ENCODE measurements around the gene CBX8. TPM values are rescaled to one million over a fixed set of nuclear protein-coding genes. Genes with fewer than 3 reads are reported as not detected.

Gene CBX8
- total RNA-seq, 2 donors from 2014 or later: 4.7 to 4.8 TPM

DNA sequence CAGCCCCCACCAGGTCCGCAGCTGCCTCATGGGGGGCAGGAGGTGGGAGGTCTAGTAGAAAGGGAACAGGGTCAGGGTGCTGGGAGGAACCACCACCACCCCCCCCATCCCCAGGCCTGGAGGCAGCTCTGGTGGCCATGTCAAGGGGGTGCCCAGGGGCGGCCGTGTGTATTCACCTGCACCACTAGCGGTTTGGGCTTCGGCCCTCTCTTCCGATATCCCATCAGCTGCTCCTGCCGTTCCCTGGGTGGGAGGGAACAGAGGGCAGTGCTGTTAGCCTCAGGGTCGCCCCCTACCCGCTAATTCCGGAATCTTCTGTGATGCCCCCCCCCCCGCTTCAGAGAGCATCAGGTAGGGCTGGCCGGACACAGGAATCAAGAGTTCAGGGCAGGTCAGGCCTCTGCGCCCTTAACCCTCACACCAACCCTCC lies 38.6 kb upstream of the CBX8 start:
- TF ChIP-seq POLR2A (IDR thresholded peaks at IDR 0.05) (no peak), POLR2AphosphoS5 (IDR thresholded peaks at IDR 0.05) (no peak)
- TF ChIP-seq, protein P1, sequence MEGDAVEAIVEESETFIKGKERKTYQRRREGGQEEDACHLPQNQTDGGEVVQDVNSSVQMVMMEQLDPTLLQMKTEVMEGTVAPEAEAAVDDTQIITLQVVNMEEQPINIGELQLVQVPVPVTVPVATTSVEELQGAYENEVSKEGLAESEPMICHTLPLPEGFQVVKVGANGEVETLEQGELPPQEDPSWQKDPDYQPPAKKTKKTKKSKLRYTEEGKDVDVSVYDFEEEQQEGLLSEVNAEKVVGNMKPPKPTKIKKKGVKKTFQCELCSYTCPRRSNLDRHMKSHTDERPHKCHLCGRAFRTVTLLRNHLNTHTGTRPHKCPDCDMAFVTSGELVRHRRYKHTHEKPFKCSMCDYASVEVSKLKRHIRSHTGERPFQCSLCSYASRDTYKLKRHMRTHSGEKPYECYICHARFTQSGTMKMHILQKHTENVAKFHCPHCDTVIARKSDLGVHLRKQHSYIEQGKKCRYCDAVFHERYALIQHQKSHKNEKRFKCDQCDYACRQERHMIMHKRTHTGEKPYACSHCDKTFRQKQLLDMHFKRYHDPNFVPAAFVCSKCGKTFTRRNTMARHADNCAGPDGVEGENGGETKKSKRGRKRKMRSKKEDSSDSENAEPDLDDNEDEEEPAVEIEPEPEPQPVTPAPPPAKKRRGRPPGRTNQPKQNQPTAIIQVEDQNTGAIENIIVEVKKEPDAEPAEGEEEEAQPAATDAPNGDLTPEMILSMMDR (IDR thresholded peaks at IDR 0.05): no peak
- H3K4me1 ChIP-seq (replicated peaks): peaks cover 22% of the 10 kb centered on the region
- DNase-seq (ENCODE audit: low spot score): no peak
- 82% methylated on average over 13 of the region's 13 CpGs for WGBS
- no peak overlapping the region for H3K4me3 ChIP-seq
- H3K27me3 ChIP-seq (replicated peaks; ENCODE audit: insufficient read depth): no peaks in the 10 kb centered on the region
- peak overlapping the region; percentile 1 to 97 for H3K27ac ChIP-seq
- peaks cover 0 to 10% of the 10 kb centered on the region in 2 donors for H3K36me3 ChIP-seq
- intact Hi-C loops (cut with DNase I): loop anchor here (5.0 kb wide), 1 partner anchor 38 kb away; the partner anchor contains the start of gene CBX8
- H3K9me3 ChIP-seq: no peaks in the 10 kb centered on the region

DNA sequence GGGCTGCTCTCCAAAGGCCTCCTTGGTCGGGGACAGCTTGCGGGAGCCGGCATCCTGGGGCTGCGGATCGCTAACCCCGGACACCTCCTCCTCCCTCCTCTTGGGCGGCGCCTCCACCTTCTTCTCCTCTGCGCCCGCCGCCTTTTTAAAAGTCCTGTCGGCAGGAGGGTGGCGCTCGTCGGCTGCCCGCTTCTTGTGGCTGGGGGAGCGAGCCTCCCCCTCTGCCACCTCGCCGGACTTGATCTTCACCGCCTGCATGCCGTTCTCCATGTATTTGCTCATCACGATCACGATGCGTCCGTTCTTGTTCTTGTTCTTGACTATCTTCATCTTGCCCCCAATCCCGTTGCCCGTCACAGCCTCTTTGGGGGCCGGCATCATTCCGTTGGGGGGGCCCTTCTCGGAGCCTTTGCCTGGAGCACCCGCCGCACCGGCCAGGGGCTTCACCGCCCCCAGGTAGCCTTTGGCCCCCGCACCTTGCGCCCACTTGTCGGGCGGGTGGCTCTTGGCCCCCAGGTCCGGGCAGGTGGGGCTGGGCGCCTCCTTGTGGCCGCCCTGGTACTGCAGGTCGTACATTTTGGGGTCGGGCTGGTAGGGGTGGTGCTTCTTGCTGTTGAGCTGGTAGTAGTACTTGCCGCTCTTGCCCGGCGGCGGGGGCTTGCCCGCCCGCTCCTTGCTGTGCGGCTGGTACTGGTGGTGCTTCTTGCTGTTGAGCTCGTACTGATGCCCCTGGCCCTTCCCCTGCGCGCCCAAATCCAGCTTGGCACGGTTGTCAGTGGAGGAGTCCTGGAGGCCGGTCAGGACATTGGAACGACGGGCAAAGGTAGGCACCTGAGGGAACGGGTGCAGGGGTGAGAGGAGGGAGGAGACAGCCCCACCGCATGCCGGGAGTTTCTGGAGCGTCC lies 37.9 kb upstream of the CBX8 start:
- no peaks in the 10 kb centered on the region for H3K9me3 ChIP-seq
- peaks cover 28% of the 10 kb centered on the region for H3K4me1 ChIP-seq (replicated peaks)
- DNase-seq (ENCODE audit: low spot score): no peak
- WGBS: 84% methylated on average over 59 of the region's 61 CpGs
- H3K36me3 ChIP-seq: peaks cover 0 to 10% of the 10 kb centered on the region in 2 donors
- no peak overlapping the region for H3K4me3 ChIP-seq
- intact Hi-C loops (cut with DNase I): loop anchor here (5.0 kb wide), 1 partner anchor 38 kb away; the partner anchor contains the start of gene CBX8
- H3K27me3 ChIP-seq (replicated peaks; ENCODE audit: insufficient read depth): no peaks in the 10 kb centered on the region
- H3K27ac ChIP-seq: peak overlapping the region in 1 of 2 donors; percentile 97
- TF ChIP-seq POLR2AphosphoS5 (IDR thresholded peaks at IDR 0.05): no peak
- TF ChIP-seq, protein P1 (IDR thresholded peaks at IDR 0.05): peak; percentile 31 to 59 (median 58)
- TF ChIP-seq POLR2A (IDR thresholded peaks at IDR 0.05): no peak

DNA sequence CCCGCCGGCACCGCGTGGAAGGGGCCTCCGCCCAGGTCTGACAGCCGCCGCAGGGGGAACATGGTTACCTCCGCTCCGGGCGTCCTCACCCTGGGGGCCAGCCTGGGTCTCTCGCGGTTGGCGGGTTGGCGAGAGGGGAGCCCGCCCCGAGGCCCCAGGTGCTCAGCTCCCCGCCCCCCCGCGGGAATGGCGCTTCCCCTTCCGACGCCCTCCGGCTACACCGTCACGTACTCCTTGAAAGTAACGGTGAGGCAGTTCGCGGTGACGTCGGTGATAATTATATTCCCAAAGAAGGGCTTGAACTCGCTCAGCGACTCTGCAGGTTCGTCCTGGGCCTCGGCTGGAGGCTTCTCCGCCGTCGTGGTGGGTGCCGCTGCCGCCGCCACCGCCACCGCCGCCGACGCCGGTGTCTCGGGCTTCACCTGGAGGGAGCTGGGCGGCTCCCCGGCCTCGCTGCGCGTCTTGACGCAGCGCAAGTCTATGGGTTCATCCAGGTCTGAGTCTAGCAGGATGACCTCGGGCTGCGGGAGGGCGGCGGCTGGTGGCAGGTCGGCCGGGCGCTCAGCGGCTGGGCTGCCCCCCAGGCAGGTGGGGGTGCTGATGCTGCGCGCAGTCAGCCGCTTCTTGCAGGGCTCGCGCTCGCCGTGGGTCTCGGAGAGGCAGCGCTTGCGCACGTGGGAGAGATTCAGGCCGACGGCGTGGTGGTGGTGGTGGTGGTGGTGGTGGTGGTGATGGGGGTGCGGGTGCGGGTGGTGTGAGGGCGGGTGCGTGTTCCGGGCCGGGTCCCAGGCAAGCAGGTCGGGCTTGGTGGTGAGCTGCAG lies 37.1 kb upstream of the CBX8 start:
- H3K4me1 ChIP-seq (replicated peaks): peaks cover 34% of the 10 kb centered on the region
- H3K9me3 ChIP-seq: no peaks in the 10 kb centered on the region
- TF ChIP-seq POLR2A (IDR thresholded peaks at IDR 0.05) (no peak), POLR2AphosphoS5 (IDR thresholded peaks at IDR 0.05) (no peak)
- TF ChIP-seq, protein P1 (IDR thresholded peaks at IDR 0.05): no peak
- H3K27me3 ChIP-seq (replicated peaks; ENCODE audit: insufficient read depth): no peaks in the 10 kb centered on the region
- peaks cover 0 to 10% of the 10 kb centered on the region in 2 donors for H3K36me3 ChIP-seq
- no peak overlapping the region for H3K4me3 ChIP-seq
- WGBS: 88% methylated on average over 82 of the region's 83 CpGs
- no peak for DNase-seq (ENCODE audit: low spot score)
- peak overlapping the region in 1 of 2 donors; percentile 88 for H3K27ac ChIP-seq
- intact Hi-C loops (cut with DNase I): no loop called here

DNA sequence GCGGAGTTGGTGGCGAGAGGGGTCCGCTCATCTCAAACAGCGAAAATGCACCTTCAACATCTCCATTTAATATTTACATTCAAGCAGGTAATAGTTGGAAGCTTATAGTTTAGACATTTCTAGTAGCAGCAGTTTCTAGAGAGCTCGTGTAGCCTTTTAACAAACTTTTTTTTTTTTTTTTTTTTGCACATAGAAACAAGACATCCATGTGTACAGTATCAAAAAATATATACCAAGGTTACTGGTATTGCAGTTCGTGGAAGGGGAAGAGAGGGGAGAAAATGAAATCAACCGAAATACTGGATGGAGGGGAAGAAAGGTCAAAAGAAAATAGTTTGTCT lies 36.2 kb upstream of the CBX8 start:
- no peak for DNase-seq (ENCODE audit: low spot score)
- peak overlapping the region; percentile 80 to 88 for H3K27ac ChIP-seq
- peaks cover 38% of the 10 kb centered on the region for H3K4me1 ChIP-seq (replicated peaks)
- TF ChIP-seq, protein P1 (IDR thresholded peaks at IDR 0.05): no peak
- TF ChIP-seq POLR2A (IDR thresholded peaks at IDR 0.05): no peak
- TF ChIP-seq POLR2AphosphoS5 (IDR thresholded peaks at IDR 0.05): no peak
- H3K9me3 ChIP-seq: no peaks in the 10 kb centered on the region
- no peaks in the 10 kb centered on the region for H3K27me3 ChIP-seq (replicated peaks; ENCODE audit: insufficient read depth)
- H3K36me3 ChIP-seq: peaks cover 0 to 10% of the 10 kb centered on the region in 2 donors
- WGBS: 89% methylated on average over 7 of the region's 7 CpGs
- peak overlapping the region in 1 of 2 donors; percentile 11 for H3K4me3 ChIP-seq
- intact Hi-C loops (cut with DNase I): no loop called here

All from prostate gland (tissue), 2 donors.